ENCODE results near the gene CD247. TPM values are rescaled to one million over a fixed set of nuclear protein-coding genes. Genes with fewer than 3 reads are reported as not detected.

CD247 gene
- total and polyA plus RNA-seq, 2 of the 4 experiments (the other 2 are of a cell fraction): not detected

DNA sequence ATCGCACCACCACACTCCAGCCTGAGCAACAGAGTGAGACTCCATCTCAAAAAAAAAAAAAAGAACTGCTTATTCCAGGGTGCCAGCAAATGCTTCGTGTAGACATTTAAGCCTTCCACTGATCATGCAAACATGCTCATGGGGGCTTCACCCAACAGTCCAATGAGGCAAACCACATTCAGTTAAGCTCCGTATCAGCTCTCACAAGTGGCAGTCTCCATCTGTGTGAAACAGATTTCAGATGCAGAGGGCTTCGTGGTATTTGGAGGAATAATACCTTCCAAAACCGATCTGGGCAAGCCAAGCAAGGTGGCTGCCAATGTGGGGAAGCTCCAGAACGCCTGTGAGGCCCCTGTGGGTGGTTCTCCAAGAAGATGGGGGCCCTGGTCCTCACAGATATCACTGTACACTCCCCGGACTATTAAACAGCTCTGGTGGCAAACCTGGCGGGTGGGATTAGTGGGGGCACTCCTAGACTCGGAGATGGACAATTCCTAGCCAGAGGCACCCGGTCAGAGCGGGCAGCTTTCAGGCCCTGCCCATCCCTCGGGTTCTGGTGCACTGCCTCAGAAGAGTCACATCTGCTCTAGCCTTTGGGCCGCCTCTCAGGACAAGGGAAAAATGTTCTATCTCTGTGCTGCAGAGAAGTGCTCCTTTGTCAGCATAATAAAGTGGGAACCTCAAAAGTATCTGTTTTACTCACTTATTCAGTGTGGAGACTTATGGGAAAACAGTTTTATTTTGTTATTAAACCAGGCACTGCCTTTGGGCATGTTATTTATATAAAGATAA, 25.1 kb upstream of the CD247 start:
- intact Hi-C loops (cut with micrococcal nuclease): no loop called here
- POLR2A ChIA-PET (ENCODE audit: unreplicated experiment): interaction anchor here (0.7 kb wide), 1 partner anchor 472 kb away, joined by 3 read pairs; no protein-coding TSS in a partner anchor

More for the DNA sequence above, 25.1 kb upstream of the CD247 start:
- no peaks in the 10 kb centered on the region for H3K79me1 ChIP-seq (ENCODE audit: low read depth in 1 of 2, low read length in 2 of 2)
- no peak overlapping the region for H2AK9ac ChIP-seq (replicated peaks; ENCODE audit: low read depth, low read length, poor library complexity)
- in situ Hi-C loops (cut with MboI; ENCODE audit: low sequenced_read_pairs): no loop called here
- H3K27me3 ChIP-seq (ENCODE audit: control insufficient read depth, insufficient read depth, low read length): peaks cover 2% of the 10 kb centered on the region; the same call in 1 of the 2 replicates
- dilution Hi-C loops (cut with HindIII; ENCODE audit: low sequenced_read_pairs, unreplicated experiment): no loop called here
- H3K36me3 ChIP-seq (ENCODE audit: control insufficient read depth, insufficient read depth, low read length): 0 out of 2 replicates have a peak, but pooled peaks cover 1% of the 10 kb centered on the region
- H2BK120ac ChIP-seq (ENCODE audit: low read depth, low read length): no peak overlapping the region
- TF ChIP-seq NFE2L2 (IDR thresholded peaks at IDR 0.05; ENCODE audit: low read depth, low read length): no peak
- TF ChIP-seq MXI1 (IDR thresholded peaks at IDR 0.05; ENCODE audit: borderline replicate concordance, low read depth, low read length): no peak
- TF ChIP-seq, protein P1, sequence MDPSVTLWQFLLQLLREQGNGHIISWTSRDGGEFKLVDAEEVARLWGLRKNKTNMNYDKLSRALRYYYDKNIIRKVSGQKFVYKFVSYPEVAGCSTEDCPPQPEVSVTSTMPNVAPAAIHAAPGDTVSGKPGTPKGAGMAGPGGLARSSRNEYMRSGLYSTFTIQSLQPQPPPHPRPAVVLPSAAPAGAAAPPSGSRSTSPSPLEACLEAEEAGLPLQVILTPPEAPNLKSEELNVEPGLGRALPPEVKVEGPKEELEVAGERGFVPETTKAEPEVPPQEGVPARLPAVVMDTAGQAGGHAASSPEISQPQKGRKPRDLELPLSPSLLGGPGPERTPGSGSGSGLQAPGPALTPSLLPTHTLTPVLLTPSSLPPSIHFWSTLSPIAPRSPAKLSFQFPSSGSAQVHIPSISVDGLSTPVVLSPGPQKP (IDR thresholded peaks at IDR 0.05; ENCODE audit: borderline replicate concordance, low read depth, low read length): no peak
- TF ChIP-seq RFX5 (IDR thresholded peaks at IDR 0.05; ENCODE audit: low read depth, low read length): no peak
- TF ChIP-seq SMC3 (IDR thresholded peaks at IDR 0.05; ENCODE audit: low read depth, low read length): no peak
- no peak for TF ChIP-seq FOS (IDR thresholded peaks at IDR 0.05; ENCODE audit: low read depth, low read length)
- no peak for TF ChIP-seq RAD21 (IDR thresholded peaks at IDR 0.05; ENCODE audit: low read length)
- TF ChIP-seq, protein P2, sequence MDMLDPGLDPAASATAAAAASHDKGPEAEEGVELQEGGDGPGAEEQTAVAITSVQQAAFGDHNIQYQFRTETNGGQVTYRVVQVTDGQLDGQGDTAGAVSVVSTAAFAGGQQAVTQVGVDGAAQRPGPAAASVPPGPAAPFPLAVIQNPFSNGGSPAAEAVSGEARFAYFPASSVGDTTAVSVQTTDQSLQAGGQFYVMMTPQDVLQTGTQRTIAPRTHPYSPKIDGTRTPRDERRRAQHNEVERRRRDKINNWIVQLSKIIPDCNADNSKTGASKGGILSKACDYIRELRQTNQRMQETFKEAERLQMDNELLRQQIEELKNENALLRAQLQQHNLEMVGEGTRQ (IDR thresholded peaks at IDR 0.05; ENCODE audit: low read depth, low read length): no peak
- TF ChIP-seq MAFK (IDR thresholded peaks at IDR 0.05; ENCODE audit: low read depth, low read length): no peak
- no peak for TF ChIP-seq MAZ (IDR thresholded peaks at IDR 0.05; ENCODE audit: borderline replicate concordance, low read depth, low read length)
- TF ChIP-seq CHD1 (IDR thresholded peaks at IDR 0.05; ENCODE audit: low read depth, low read length): no peak
- no peak for TF ChIP-seq POLR2A (IDR thresholded peaks at IDR 0.05; ENCODE audit: low read depth, low read length)
- no peak for TF ChIP-seq CEBPB (IDR thresholded peaks at IDR 0.05; ENCODE audit: low read depth, low read length)
- H4K91ac ChIP-seq (ENCODE audit: insufficient read depth, low read depth, low read length): no peak overlapping the region
- no peak overlapping the region for H4K8ac ChIP-seq (ENCODE audit: low read depth in 2 of 2, low read length in 2 of 2)
- no CpG with 5 or more reads among the region's 13 CpGs for WGBS, 2 experiments (ENCODE audit: extremely low coverage in 2 of 2, insufficient read length in 1 of 2)
- no peak overlapping the region for H2BK15ac ChIP-seq (ENCODE audit: low read depth, low read length)
- CTCF ChIA-PET: interaction anchor here (0.6 kb wide), 1 partner anchor 347 kb away, joined by 3 read pairs; no protein-coding TSS in a partner anchor
- H2BK20ac ChIP-seq (ENCODE audit: low read depth, low read length): no peak overlapping the region
- no peaks in the 10 kb centered on the region for H3K9me1 ChIP-seq (ENCODE audit: insufficient read depth, low read length)
- H3K4me1 ChIP-seq (ENCODE audit: control insufficient read depth, insufficient read depth, low read length): peaks cover 2% of the 10 kb centered on the region; the same call in 1 of the 2 replicates
- H3K4me3 ChIP-seq (ENCODE audit: insufficient read depth, low read depth, low read length): no peak overlapping the region
- H2AK5ac ChIP-seq (ENCODE audit: low read depth, low read length): no peak overlapping the region
- H3K14ac ChIP-seq (replicated peaks; ENCODE audit: low read depth, low read length): no peak overlapping the region
- no peak overlapping the region for H2BK5ac ChIP-seq (ENCODE audit: low read depth, low read length, poor library complexity, severe bottlenecking)
- no peak overlapping the region for H4K5ac ChIP-seq (ENCODE audit: low read depth, low read length)
- DNase-seq: no peak
- H3K23ac ChIP-seq (ENCODE audit: low read depth, low read length): no peak overlapping the region
- ATAC-seq (ENCODE audit: low read depth): no peak
- no peaks in the 10 kb centered on the region for H3K9me3 ChIP-seq (ENCODE audit: control insufficient read depth, insufficient read depth, low read length)
- BruUV-seq (replicated peaks): no TSS peak
- H3K56ac ChIP-seq (ENCODE audit: extremely low read depth, insufficient read depth, low read length): no peak overlapping the region
- no peak overlapping the region for H3K4ac ChIP-seq (ENCODE audit: low read depth, low read length)
- H3K18ac ChIP-seq (ENCODE audit: low read depth, low read length): no peak overlapping the region
- H3K27ac ChIP-seq (ENCODE audit: insufficient read depth, low read length): no peak overlapping the region
- H3K9ac ChIP-seq (ENCODE audit: low read depth, low read length): no peak overlapping the region
- H2AFZ ChIP-seq (replicated peaks; ENCODE audit: low read length, poor library complexity): no peak overlapping the region
- no peaks in the 10 kb centered on the region for H4K20me1 ChIP-seq (ENCODE audit: insufficient read depth, low read length)
- H3K4me2 ChIP-seq (ENCODE audit: low read depth, low read length): no peak overlapping the region
